ENCODE results near the gene CFAP210.

- TF ChIP-seq CTCF (IDR thresholded peaks at IDR 0.05) (no peak), POLR2A (IDR thresholded peaks at IDR 0.05) (no peak)
These were observed 845 bp downstream of the CFAP210 start for GRCh38 chr2:169693360-169693759.
